KOPT-K1 (cell line): ENCODE results near the gene TNFSF4.
A peak's percentile ranks its signal among the peaks of the same experiment; 100 is the strongest.
"Not testable (repeated sequence)": the region's sequence is repeated elsewhere in the genome, so short reads cannot be mapped to it uniquely, and the experiment has no call there.

Experiments
- H3K27ac ChIP-seq: fragments of 200-600 bp; sonication (generic); 2 replicates; pipeline ENCODE4 v1.5.1; 2016; ENCODE audit warnings: antibody characterized with exemption, mild to moderate bottlenecking, low read depth, low read length; ENCODE audit not compliant: poor library complexity, severe bottlenecking
- H3K36me3 ChIP-seq: fragments of 200-600 bp; sonication (generic); 2 replicates; pipeline ENCODE4 v1.5.1; 2017; ENCODE audit warnings: antibody characterized with exemption, mild to moderate bottlenecking, low read length, moderate library complexity; ENCODE audit not compliant: insufficient read depth
- H3K9me3 ChIP-seq: fragments of 200-600 bp; sonication (generic); 2 replicates; pipeline ENCODE4 v1.5.1; 2017; ENCODE audit warnings: antibody characterized with exemption, low read length, mild to moderate bottlenecking; ENCODE audit not compliant: insufficient read depth, poor library complexity, severe bottlenecking

The TNFSF4 gene, protein sequence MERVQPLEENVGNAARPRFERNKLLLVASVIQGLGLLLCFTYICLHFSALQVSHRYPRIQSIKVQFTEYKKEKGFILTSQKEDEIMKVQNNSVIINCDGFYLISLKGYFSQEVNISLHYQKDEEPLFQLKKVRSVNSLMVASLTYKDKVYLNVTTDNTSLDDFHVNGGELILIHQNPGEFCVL

DNA sequence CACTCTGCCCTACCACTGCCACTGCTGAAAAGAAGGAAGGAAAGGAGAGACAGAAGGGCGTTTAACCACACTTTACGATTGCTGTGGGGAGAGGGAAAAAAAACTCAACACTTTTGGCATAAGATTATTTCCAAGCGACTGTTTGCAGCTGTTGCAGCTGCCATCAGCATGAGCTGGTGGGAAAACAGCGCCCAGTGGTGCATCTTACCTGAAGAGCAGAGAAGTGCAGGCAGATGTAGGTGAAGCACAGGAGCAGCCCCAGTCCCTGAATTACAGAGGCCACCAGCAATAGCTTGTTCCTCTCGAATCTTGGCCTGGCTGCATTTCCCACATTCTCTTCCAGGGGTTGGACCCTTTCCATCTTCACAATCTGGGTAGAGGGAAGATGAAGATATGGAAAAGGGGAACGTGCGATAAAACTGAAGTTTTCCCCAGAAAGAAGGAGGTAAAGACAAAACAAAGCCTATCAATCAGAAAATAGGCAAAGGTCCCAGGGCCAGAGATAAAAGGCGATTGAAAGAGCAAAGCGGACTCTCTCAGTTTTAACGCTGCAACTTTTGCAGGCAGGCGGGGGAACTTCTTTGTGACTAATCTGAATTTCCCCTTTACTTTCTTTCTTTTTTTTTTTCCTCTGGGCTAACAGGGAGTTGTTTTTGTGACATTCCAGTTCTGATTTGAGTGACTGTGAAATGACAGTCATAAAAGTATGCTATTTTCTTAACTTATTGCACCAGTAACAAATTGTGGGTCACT, at the start of gene TNFSF4:
Gene TNFSF4 (minus strand): TSS at position 516 of the 753 bp plus-strand sequence. CDS start 155 bp downstream, at position 361.
- no peaks in the 10 kb centered on the region for H3K9me3 ChIP-seq
- peak within 1 kb of the TSS; percentile 83 for H3K27ac ChIP-seq
- H3K36me3 ChIP-seq: no peaks in the 10 kb centered on the region

DNA sequence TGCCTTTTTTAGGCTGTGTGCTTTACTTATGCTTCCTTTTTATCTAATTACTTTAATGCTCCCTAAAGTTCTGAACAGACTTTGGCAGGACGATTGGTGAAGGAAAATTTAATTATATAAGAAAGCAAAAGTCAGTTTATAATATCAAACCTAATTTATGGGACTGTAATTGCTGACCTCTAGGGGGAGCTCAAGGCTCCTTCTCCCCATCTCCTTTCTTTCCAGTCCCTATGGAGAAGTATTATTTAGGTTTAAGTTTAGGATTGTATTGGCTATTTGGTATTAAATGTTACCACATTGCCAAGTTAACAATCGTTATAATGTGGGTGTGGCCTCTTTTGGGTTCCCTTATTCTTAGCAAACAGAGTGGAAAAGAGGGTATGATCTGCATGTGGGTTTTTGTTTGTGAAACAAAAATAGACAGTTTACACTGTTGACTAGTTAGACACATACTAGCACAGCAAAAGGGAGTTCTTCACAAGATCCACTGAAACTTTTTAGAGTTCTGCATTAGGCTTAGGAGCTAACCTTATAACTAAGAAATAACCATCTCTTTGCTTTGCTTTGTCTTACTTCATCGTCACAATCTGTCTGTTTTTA, 48.2 kb upstream of the TNFSF4 start:
- Histone ChIP-seq H3K27ac (no peak overlapping the region), H3K36me3 (no peaks in the 10 kb centered on the region), H3K9me3 (peaks cover 7% of the 10 kb centered on the region)

DNA sequence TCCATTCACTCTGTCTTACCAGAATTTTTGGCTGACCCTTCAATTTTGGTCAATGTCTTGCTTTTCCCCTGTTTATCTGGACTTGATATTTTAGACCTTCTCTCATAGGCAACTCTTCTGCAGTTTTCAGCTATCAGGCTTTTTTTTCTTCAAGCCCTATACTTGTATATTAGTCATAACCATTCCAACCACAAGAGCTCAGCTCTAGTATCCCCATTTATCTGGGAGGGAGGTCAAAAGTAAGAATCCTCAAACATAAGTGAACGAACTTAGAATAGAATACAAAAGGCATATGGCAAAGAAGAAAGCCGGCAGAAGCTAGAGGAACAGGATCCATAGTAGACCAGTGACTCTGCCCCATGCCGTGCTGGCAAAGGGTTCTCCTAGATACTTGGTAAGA, 45.9 kb upstream of the TNFSF4 start:
- H3K36me3 ChIP-seq: no peaks in the 10 kb centered on the region
- no peak overlapping the region for H3K27ac ChIP-seq
- H3K9me3 ChIP-seq: no peaks in the 10 kb centered on the region

DNA sequence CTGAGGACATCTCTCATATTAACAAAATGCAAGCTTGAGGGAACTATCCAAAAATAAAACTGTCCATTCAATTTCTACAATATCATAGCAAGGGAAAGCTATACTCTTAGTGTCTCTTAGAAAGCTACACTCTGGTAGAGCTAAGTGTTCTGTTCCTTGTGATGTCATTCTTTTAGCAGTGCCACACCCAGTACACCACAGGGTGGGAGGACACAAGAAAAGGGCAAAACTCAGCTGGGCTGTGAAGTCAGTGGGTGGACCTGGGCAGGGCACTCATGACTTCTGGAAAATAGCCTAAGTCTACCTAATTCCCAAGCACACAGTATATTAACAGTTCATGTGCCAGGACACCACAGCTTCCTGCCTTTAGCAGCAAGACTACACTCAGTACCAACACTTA, 42.2 kb upstream of the TNFSF4 start:
- Histone ChIP-seq H3K27ac (no peak overlapping the region), H3K36me3 (no peaks in the 10 kb centered on the region), H3K9me3 (no peaks in the 10 kb centered on the region)

DNA sequence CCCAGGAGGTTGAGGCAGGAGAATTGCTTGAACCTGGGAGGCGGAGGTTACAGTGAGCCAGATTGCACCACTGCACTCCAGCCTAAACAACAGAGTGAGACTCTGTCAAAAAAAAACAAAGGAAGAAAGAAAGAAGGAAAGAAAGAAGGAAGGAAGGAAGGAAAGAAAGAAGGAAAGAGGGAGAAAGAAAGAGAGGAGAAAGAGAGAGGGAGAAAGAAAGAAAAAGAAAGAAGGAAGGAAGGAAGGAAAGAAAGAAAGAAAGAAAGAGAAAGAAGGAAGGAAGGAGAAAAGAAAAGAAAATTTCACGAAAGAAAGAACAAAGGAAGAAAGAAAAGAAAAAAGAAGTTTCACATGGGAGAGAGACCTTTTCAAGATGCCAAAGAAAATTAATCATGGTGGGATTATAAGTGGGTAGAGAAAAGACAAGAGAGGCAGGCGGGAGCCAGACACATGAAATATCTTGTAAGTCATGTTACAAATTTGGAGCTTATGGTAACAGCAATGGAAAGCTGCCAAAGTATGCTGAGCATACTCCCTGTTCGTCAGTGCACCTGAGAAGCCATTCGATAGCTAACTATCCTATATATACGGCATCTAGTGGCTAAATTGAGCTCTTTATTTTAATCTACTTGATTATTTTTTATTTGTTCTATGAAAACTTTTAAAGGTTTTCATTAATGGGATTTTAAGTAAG, 41.3 kb upstream of the TNFSF4 start:
- Histone ChIP-seq H3K36me3 (no peaks in the 10 kb centered on the region), H3K9me3 (peaks cover 8% of the 10 kb centered on the region), H3K27ac (no peak overlapping the region)

DNA sequence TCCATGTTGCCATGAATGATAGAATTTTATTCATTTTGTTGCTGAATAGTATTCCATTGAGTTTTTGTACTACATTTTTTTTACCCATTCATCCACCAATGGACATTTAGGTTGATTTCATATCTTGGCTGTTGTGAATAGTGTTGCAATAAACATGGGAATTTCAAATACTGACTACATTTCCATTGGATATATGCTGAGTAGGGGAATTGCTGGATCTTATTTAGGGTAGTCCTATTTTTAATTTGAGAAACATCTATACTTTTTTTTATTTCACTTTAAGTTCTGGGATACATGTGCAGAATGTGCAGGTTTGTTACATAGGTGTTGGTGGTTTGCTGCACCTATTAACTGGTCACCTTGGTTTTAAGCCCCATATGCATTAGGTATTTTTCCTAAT, 38.8 kb upstream of the TNFSF4 start:
- Histone ChIP-seq H3K27ac (no peak overlapping the region), H3K36me3 (no peaks in the 10 kb centered on the region), H3K9me3 (peaks cover 26% of the 10 kb centered on the region)

DNA sequence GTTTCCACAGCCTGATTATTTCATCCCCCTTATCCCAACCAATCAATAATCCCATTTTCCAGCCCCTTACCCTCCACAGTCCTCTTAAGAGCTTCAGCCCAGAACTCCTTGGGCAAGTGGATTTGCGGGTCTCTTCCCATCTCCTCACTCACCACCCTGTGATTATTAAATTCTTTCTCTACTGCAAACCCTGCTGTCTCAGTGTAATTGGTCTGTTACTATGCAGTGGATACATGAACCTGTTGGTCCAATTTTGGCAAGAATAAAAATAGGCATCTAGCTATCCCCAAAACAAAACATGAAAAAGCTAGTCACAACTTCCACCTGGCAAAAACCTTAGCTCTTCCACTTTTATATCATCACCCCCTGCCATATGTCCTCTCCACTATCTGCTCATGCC, 36.2 kb upstream of the TNFSF4 start:
- Histone ChIP-seq H3K36me3 (no peaks in the 10 kb centered on the region), H3K27ac (no peak overlapping the region), H3K9me3 (peaks cover 33% of the 10 kb centered on the region)

DNA sequence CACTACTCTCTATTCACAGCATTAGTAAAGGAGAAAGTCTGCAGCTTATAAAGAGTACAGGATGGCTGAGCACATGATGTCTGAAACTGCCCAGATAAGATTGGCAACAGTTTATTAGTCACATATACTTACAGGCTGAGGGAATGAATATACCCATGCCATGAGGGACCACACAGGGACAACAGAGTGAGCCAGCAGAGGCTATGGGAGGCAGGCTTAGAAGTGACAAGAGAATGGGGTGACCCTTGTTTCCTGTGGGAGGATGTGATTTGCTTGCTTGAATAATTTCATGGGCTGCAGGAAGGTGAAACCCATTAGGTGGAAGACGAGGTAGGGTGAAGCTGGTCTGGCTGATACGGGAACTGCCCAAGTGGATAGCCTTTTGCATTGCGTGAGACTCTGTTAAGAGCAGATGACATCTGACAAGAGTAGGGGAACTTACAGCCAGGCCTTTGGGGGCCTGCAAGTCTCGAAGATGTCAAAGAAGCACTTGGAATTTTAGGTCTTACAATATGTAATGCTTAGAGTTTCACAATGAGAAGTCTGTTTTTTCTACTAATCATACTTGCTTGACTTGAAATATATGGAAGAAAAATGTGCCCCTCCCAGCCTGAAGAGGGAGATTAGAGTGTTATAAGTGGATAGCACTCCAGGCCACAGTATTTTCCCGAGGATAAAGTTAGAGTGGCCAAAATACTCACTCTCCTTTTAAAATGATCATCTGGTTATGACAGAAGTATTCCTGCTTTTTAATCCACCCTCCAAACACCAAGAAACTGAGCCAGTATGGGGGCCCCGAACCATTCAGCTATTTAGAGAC, 34.6 kb upstream of the TNFSF4 start:
- Histone ChIP-seq H3K36me3 (no peaks in the 10 kb centered on the region), H3K9me3 (peaks cover 33% of the 10 kb centered on the region), H3K27ac (no peak overlapping the region)

DNA sequence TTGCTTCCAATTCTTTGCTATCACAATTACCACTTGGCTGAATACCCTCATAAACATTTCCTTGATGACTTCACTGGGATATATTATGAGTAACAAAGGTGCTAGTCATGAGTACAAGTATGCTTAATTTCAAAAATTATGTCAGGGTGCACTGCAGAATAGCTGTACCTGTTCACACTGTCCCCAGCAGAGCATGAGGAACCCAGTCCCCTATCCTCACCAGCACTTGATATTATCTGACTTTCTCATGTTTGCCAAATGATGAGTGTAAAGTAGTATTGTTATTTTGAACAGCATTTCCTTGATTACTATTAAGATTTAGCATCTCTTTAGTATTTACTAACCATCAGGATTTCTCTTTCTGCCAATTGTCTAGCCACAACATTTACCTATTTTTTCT, 33.5 kb upstream of the TNFSF4 start:
- Histone ChIP-seq H3K9me3 (peaks cover 33% of the 10 kb centered on the region), H3K27ac (no peak overlapping the region), H3K36me3 (no peaks in the 10 kb centered on the region)

DNA sequence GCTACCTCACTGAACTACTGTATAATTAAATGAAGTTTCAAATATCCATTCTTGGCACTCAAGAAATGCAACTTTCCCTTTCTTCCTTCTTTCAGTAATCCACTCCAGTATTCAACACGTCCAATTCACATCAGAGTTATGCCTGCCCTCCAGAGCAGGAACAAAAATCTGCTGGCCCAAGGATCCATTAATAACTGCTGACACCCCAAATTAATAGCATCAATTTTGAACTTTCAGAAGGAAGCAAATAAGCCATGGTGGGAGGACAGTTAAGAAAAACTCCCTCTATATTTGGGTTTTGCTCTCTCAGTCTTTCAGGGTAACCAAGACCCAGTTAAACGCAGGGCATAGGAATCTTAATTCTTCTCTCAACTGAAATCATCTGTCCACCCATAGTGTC, 31.9 kb upstream of the TNFSF4 start:
- Histone ChIP-seq H3K27ac (no peak overlapping the region), H3K9me3 (peaks cover 31% of the 10 kb centered on the region), H3K36me3 (no peaks in the 10 kb centered on the region)

DNA sequence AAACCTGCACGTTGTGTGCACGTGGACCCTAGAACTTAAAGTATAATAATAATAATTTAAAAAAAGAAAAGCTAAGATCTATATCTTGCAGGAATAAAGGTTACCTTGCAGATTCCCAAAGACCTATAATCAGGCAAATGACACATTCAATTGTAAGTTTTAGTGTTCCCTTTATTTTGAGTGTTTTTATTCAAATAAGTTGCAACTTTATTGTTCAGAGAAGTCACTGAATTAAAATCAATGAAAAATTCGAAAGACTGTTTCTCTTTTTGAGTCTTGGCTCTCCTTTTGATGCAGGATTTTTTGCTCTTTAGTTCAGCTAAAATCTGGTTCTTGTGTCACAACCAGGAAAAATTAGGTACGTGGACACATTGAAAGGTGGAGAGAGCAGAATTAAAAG, 27.8 kb upstream of the TNFSF4 start:
- no peak overlapping the region for H3K27ac ChIP-seq
- no peaks in the 10 kb centered on the region for H3K9me3 ChIP-seq
- no peaks in the 10 kb centered on the region for H3K36me3 ChIP-seq

DNA sequence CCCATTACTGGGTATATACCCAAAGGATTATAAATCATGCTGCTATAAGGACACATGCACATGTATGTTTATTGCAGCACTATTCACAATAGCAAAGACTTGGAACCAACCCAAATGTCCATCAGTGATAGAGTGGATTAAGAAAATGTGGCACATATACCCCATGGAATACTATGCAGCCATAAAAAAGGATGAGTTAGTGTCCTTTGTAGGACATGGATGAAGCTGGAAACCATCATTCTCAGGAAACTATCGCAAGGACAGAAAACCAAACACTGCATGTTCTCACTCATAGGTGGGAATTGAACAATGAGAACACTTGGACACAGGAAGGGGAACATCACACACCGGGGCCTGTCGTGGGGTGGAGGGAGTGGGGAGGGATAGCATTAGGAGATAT, 27.3 kb upstream of the TNFSF4 start:
- not testable (repeated sequence) for H3K9me3 ChIP-seq, H3K36me3 ChIP-seq, H3K27ac ChIP-seq

DNA sequence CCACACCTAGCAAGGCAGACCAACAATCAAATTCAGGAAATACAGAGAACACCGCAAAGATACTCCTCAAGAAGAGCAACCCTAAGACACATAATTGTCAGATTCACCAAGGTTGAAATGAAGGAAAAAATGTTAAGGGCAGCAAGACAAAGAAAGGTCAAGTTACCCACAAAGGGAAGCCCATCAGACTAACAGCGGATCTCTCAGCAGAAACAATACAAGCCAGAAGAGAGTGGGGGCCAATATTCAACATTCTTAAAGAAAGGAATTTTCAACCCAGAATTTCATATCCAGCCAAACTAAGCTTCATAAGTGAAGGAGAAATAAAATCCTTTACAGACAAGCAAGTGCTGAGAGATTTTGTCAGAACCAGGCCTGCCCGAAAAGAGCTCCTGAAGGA, 21.9 kb upstream of the TNFSF4 start:
- H3K27ac ChIP-seq, H3K9me3 ChIP-seq: not testable (repeated sequence)

DNA sequence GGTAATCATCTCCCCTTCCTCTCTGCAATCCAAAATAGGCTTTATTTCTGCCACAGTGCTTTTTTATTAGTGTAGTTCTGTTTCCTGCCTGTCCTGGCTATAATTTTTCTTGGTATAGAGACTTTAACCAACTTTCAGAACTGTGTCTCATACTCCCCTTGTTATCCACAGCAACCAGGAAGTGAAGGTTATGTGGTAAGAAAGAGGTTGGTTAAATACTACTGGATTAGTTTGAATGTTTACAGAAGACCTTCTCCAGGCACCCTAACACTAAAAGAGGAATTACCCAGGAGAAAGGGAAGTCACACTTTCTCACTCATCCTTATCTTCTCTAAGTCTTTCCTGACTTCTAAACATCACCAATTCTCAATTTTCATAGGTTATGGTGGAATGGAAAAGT, 17.8 kb upstream of the TNFSF4 start:
- Histone ChIP-seq H3K36me3 (no peaks in the 10 kb centered on the region), H3K9me3 (no peaks in the 10 kb centered on the region), H3K27ac (no peak overlapping the region)

More for the DNA sequence above, 21.9 kb upstream of the TNFSF4 start:
- H3K36me3 ChIP-seq: not testable (repeated sequence)
